Upper lobe of left lung (tissue), 4 donors: Measurements from ENCODE around the gene UNC13D.

ENCODE experiments used
- CTCF ChIP-seq, 6 experiments: fragments of 450-650 bp in 4 of 6; fragments of 200-600 bp in 2 of 6; sonication (generic) in 2 of 6; IDR thresholded peaks; one replicate each; pipeline ENCODE4 v1.5.1; 2016 to 2019; ENCODE audit warnings: antibody characterized with exemption in 6 of 6
- POLR2AphosphoS5 ChIP-seq, 2 donors: sonication (generic); formaldehyde crosslinking; IDR thresholded peaks; one replicate each; pipeline ENCODE4 v1.5.1; 2017; ENCODE audit warnings: antibody characterized with exemption in 2 of 2

GRCh38 chr17:75830164-75831031, 13.8 kb downstream of the UNC13D start:
- TF ChIP-seq CTCF (IDR thresholded peaks at IDR 0.05) (peak; percentile 35 to 55 (median 44)), POLR2AphosphoS5 (IDR thresholded peaks at IDR 0.05) (no peak)
